ENCODE results near the gene FAM181A. TPM values are rescaled to one million over a fixed set of nuclear protein-coding genes. Genes with fewer than 3 reads are reported as not detected.

FAM181A gene
- total RNA-seq, 1 experiment from 2014 or later: not detected

DNA sequence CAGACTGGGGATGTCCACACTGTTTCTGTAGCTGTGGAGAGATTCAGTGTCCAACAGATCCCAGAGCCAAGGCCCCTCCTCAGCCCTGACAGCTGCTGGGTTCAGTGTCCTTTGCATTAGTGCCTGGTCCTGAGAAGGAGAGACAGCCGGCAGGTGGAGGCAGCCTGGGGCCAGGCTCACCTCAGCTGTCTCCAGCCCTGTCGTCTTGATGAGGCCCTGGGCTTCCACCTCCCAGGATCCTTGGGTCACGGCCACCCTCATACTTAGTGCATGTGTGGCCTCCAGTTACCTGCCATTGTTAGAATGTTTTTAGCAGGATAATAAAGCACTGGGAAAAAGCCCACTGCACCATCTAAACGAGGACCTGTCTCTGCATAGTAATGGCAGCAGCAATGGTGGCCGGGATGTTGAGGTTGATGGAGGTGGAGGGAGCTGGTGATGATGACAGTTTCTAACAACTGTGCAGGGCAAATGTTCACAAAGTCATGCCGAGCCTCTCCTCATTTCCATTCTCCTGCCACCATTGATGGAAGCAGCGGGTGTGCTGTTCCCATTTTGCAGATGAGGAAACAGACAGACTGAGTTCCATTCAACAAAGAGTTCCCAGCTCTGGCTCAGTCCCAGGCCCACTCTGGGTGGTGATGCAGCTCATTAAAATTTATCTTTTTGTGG, 31.6 kb downstream of the FAM181A start:
- Histone ChIP-seq H3K27me3 (ENCODE audit: insufficient read depth, low read length) (no peaks in the 10 kb centered on the region), H3K18ac (ENCODE audit: insufficient read length, low read depth, low read length) (peak overlapping the region; percentile 19), H3K56ac (ENCODE audit: insufficient read length, low read depth, low read length) (no peak overlapping the region), H4K8ac (replicated peaks; ENCODE audit: insufficient read length, low read depth, low read length) (no peak overlapping the region), H3K23ac (ENCODE audit: insufficient read length, low read depth, low read length) (no peak overlapping the region), H4K20me1 (ENCODE audit: control insufficient read depth, insufficient read depth, insufficient read length) (no peaks in the 10 kb centered on the region), H3K27ac (ENCODE audit: insufficient read length, low read depth, low read length) (no peak overlapping the region), H3K79me2 (ENCODE audit: insufficient read depth, low read length) (no peaks in the 10 kb centered on the region), H4K91ac (ENCODE audit: insufficient read length, low read depth, low read length) (no peak overlapping the region), H3K4me2 (ENCODE audit: insufficient read depth, insufficient read length, low read length) (no peak overlapping the region), H2BK120ac (ENCODE audit: low read depth, low read length, poor library complexity, severe bottlenecking) (no peak overlapping the region), H3T11ph (ENCODE audit: low read length) (no peak overlapping the region), H2BK20ac (ENCODE audit: low read depth, low read length, poor library complexity, severe bottlenecking) (no peak overlapping the region), H2BK12ac (ENCODE audit: insufficient read length, low read depth, low read length) (no peak overlapping the region), H3K23me2 (ENCODE audit: insufficient read length, low read depth, low read length, poor library complexity, severe bottlenecking) (no peaks in the 10 kb centered on the region), H2BK5ac (ENCODE audit: insufficient read length, low read length) (no peak overlapping the region), H3K14ac (ENCODE audit: insufficient read depth, low read length) (no peak overlapping the region; the same call in 1 of the 2 replicates), H3K9ac (ENCODE audit: extremely low read depth, insufficient read length, low read length) (no peak overlapping the region), H2BK15ac (ENCODE audit: low read depth, low read length) (no peak overlapping the region), H3K4me1 (ENCODE audit: insufficient read depth, low read length) (no peaks in the 10 kb centered on the region; the same call in 1 of the 2 replicates), H2AK5ac (ENCODE audit: insufficient read length, low read length) (no peak overlapping the region), H4K5ac (ENCODE audit: insufficient read length, low read depth, low read length) (no peak overlapping the region), H3K79me1 (ENCODE audit: insufficient read depth, low read depth, low read length, poor library complexity, severe bottlenecking) (no peaks in the 10 kb centered on the region), H2AFZ (ENCODE audit: low read length) (no peak overlapping the region), H3K9me3 (ENCODE audit: control insufficient read depth, low read depth, low read length) (no peaks in the 10 kb centered on the region), H3K4ac (ENCODE audit: low read depth, low read length) (no peak overlapping the region)
- peaks cover 30 to 35% of the 10 kb centered on the region in 2 experiments for H3K4me1 Mint-ChIP-seq
- WGBS (ENCODE audit: extremely low coverage, insufficient read length, low lambda C conversion rate): no CpG with 5 or more reads among the region's 7 CpGs
- no peak for DNase-seq
- TF ChIP-seq, protein P1, sequence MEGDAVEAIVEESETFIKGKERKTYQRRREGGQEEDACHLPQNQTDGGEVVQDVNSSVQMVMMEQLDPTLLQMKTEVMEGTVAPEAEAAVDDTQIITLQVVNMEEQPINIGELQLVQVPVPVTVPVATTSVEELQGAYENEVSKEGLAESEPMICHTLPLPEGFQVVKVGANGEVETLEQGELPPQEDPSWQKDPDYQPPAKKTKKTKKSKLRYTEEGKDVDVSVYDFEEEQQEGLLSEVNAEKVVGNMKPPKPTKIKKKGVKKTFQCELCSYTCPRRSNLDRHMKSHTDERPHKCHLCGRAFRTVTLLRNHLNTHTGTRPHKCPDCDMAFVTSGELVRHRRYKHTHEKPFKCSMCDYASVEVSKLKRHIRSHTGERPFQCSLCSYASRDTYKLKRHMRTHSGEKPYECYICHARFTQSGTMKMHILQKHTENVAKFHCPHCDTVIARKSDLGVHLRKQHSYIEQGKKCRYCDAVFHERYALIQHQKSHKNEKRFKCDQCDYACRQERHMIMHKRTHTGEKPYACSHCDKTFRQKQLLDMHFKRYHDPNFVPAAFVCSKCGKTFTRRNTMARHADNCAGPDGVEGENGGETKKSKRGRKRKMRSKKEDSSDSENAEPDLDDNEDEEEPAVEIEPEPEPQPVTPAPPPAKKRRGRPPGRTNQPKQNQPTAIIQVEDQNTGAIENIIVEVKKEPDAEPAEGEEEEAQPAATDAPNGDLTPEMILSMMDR (conservative IDR thresholded peaks at IDR 0.05): no peak
- H3K4me3 Mint-ChIP-seq: no peak overlapping the region; a peak in 1 of 5 replicates
- H3K36me3 Mint-ChIP-seq (ENCODE audit: insufficient read depth in 1 of 3, low read depth in 3 of 3): no peaks in the 10 kb centered on the region
- no peaks in the 10 kb centered on the region; the same call in 1 of the 2 replicates for H3K27me3 Mint-ChIP-seq (ENCODE audit: low read depth)
- H3K9me3 Mint-ChIP-seq: no peaks in the 10 kb centered on the region; a peak in 1 of 5 replicates
- peak overlapping the region in 1 of 3 experiments; percentile 91; a peak in 1 of 7 replicates for H3K27ac Mint-ChIP-seq

Measured in H9 (cell line).